IPS-18c (cell line): ENCODE results near the gene JAK1.

Experiments used
- H3K4me3 ChIP-seq: 2 replicates; pipeline ENCODE4 v1.7.0; 2013; ENCODE audit warnings: low read depth, mild to moderate bottlenecking, low read length, moderate library complexity; ENCODE audit not compliant: insufficient read depth
- H3K9me3 ChIP-seq: one replicate; pipeline ENCODE4 v1.6.1; 2013; ENCODE audit warnings: mild to moderate bottlenecking, low read length, moderate library complexity; ENCODE audit not compliant: control insufficient read depth, insufficient read depth

JAK1 gene

GRCh38 chr1:64891448-64891825 lies 74.9 kb downstream of the JAK1 start:
- Histone ChIP-seq H3K4me3 (no peak overlapping the region), H3K9me3 (no peaks in the 10 kb centered on the region)

- Histone ChIP-seq H3K9me3 (no peaks in the 10 kb centered on the region), H3K4me3 (no peak overlapping the region)
These were observed 75.5 kb downstream of the JAK1 start for GRCh38 chr1:64890699-64891447.

GRCh38 chr1:64887689-64888217 lies 78.6 kb downstream of the JAK1 start:
- H3K9me3 ChIP-seq, result no peaks in the 10 kb centered on the region
- no peak overlapping the region for H3K4me3 ChIP-seq

- Histone ChIP-seq H3K9me3 (no peaks in the 10 kb centered on the region), H3K4me3 (no peak overlapping the region)
These were observed 79.5 kb downstream of the JAK1 start for GRCh38 chr1:64886877-64887276.

GRCh38 chr1:64885648-64886047 lies 80.7 kb downstream of the JAK1 start:
- Histone ChIP-seq H3K4me3 (no peak overlapping the region), H3K9me3 (no peaks in the 10 kb centered on the region)

- Histone ChIP-seq H3K9me3 (no peaks in the 10 kb centered on the region), H3K4me3 (no peak overlapping the region)
These were observed 81.9 kb downstream of the JAK1 start for GRCh38 chr1:64884261-64885040.

GRCh38 chr1:64882574-64883255 lies 83.6 kb downstream of the JAK1 start:
- no peak overlapping the region for H3K4me3 ChIP-seq
- no peaks in the 10 kb centered on the region for H3K9me3 ChIP-seq

GRCh38 chr1:64881281-64881680 lies 85.1 kb downstream of the JAK1 start:
- Histone ChIP-seq H3K9me3 (no peaks in the 10 kb centered on the region), H3K4me3 (no peak overlapping the region)

- H3K9me3 ChIP-seq, result no peaks in the 10 kb centered on the region
- H3K4me3 ChIP-seq, result no peak overlapping the region
These were observed 85.9 kb downstream of the JAK1 start for GRCh38 chr1:64880449-64880848.

- Histone ChIP-seq H3K9me3 (no peaks in the 10 kb centered on the region), H3K4me3 (no peak overlapping the region)
These were observed 87.3 kb downstream of the JAK1 start for GRCh38 chr1:64878931-64879611.

GRCh38 chr1:64878090-64878489 lies 88.3 kb downstream of the JAK1 start:
- Histone ChIP-seq H3K9me3 (no peaks in the 10 kb centered on the region), H3K4me3 (no peak overlapping the region)

GRCh38 chr1:64877598-64877997 lies 88.8 kb downstream of the JAK1 start:
- H3K4me3 ChIP-seq, result no peak overlapping the region

GRCh38 chr1:64877151-64877550 lies 89.2 kb downstream of the JAK1 start:
- no peak overlapping the region for H3K4me3 ChIP-seq
- H3K9me3 ChIP-seq, result no peaks in the 10 kb centered on the region

More at GRCh38 chr1:64877598-64877997, 88.8 kb downstream of the JAK1 start:
- H3K9me3 ChIP-seq, result no peaks in the 10 kb centered on the region

GRCh38 chr1:64875606-64876005 lies 90.7 kb downstream of the JAK1 start:
- H3K4me3 ChIP-seq, result no peak overlapping the region
- no peaks in the 10 kb centered on the region for H3K9me3 ChIP-seq

GRCh38 chr1:64875101-64875500 lies 91.2 kb downstream of the JAK1 start:
- H3K9me3 ChIP-seq, result no peaks in the 10 kb centered on the region
- H3K4me3 ChIP-seq, result no peak overlapping the region

GRCh38 chr1:64874666-64875065 lies 91.7 kb downstream of the JAK1 start:
- H3K9me3 ChIP-seq, result no peaks in the 10 kb centered on the region
- no peak overlapping the region for H3K4me3 ChIP-seq

GRCh38 chr1:64873576-64873975 lies 92.8 kb downstream of the JAK1 start:
- Histone ChIP-seq H3K4me3 (no peak overlapping the region), H3K9me3 (no peaks in the 10 kb centered on the region)
